Right forelimb (tissue), 1 donor: ENCODE results near the gene LIFR.
"Not testable (repeated sequence)": the region's sequence is repeated elsewhere in the genome, so short reads cannot be mapped to it uniquely, and the experiment has no call there.

Experiments used
- DNase-seq: peaks from one replicate; pipeline ENCODE4 v3.0.0-alpha.2; 2018

LIFR gene

GRCh38 chr5:38579105-38579504 is 22.7 kb upstream of the LIFR start:
- no peak for DNase-seq

DNA sequence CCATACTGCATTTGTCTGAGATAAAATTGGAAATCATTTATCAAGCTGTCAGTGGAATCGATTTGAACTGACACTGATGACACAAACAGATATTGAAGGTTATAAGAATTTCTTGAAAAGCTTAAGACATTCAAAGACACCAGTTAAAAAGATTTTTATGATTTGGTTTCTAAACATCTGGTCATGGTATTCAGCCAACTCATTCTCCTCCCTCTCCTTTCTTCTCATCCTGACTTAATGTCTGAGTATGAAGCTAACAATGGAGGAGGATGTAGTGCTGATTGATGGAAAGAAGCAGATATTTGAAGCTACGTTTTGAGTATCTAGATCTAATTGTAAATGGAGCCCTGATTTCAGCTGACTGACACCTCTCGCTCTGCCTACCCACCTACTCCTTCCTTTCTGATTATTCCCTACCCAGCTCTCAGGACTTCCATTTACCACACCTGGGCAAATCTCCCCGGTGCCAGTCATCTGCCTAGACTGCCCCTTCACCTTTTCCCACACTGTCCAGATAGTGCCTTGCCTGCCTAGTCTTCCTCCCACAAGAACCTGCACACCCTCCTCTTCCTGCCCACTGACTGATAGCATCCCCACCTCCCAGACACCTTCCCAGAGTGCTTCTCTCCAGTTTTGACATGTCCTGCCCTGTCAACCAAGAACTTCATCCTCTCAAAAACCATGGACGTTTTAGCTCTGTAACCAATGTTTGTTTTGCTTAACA is 20.7 kb upstream of the LIFR start:
- DNase-seq, result no peak

- DNase-seq, result no peak
Measured at GRCh38 chr5:38576442-38576841, 20.0 kb upstream of the LIFR start.

GRCh38 chr5:38575476-38575875 is 19.0 kb upstream of the LIFR start:
- no peak for DNase-seq

DNA sequence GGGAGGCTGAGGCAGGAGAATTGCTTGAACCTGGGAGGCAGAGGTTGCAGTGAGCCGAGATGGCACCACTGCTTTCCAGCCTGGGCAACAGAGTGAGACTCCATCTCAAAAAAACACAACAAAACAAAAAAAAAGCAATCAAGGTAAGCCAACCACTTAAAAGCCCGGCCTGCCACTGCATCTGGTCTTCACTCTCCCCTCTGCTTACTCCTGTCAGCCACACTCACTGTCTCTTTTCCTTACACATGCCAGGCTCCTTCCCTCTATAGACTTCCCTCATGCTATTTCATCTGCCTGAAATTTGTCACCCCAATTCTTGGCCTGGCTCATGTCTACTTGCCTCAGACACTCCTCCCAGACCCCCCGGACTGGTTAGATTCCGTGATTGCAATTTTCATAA is 17.6 kb upstream of the LIFR start:
- no peak for DNase-seq

DNA sequence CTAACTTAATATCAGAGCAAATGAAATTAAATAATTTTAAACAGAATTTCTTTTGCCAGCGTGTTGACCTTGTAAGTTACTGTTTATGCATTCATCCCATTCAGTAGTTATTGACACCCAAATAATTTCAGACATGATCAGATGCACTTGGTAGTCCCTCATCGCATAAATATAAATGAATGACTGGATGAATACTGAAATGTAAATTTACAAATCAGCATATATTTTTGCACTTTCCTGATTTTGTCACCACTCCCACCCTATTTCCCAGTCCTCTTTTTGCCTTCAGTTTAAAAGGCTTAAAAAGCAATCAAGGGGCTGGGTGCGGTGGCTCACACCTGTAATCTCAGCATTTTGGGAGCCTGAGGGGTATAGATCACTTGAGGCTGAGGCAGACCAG is 17.1 kb upstream of the LIFR start:
- DNase-seq, result no peak

DNA sequence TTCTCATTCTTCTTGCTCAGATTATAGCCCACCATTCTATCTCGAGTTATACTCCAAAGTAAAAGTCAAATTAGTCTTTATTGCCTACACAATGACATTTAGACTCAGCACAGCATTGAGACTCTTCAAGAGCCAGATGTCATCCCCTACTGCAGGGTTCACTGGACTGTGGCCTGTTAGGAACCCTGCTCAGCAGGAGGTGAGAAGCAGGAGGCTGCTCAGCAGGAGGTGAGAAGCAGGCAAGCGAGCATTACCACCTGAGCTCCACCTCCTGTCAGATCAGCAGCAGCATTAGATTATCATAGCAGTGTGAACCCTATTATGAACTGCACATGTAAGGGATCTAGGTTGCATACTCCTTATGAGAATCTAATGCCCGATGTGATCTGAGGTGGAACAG is 12.7 kb upstream of the LIFR start:
- no peak for DNase-seq

DNA sequence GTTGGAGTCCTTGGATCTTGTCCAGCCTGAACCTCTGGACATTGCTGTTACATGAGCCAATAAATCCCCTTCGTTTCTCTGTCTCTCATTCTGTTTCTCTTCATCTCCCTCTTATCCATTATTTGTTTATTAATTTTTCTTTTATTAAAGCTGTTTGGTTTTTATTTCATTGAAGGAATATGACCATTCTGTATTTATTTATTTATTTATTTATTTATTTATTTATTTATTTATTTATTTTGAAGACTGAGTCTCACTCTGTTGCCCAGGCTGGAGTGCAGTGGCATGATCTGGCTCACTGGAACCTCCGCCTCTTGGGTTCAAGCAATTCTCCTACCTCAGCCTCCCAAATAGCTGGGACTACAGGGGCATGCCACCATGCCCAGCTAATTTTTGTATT is 10.9 kb upstream of the LIFR start:
- DNase-seq, result not testable (repeated sequence)

DNA sequence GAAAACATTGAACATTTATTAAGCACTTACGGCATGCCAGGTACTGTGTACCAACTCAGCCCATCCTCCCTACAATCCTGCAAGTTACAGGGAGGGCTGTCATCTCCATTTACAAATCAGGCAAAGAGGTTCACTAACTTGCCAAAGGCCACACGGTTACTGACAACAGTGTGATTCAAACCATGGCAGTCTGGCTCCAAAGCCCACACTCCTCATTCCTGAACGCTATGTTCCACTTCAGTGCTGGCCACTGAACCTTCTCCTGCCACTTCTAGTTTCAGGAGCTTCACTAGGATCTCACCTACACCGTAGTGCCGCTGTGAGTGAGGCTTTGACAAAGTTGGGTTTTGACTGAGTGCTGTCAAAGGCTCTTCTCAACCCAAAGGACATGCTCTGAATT is 7.2 kb upstream of the LIFR start:
- no peak for DNase-seq

DNA sequence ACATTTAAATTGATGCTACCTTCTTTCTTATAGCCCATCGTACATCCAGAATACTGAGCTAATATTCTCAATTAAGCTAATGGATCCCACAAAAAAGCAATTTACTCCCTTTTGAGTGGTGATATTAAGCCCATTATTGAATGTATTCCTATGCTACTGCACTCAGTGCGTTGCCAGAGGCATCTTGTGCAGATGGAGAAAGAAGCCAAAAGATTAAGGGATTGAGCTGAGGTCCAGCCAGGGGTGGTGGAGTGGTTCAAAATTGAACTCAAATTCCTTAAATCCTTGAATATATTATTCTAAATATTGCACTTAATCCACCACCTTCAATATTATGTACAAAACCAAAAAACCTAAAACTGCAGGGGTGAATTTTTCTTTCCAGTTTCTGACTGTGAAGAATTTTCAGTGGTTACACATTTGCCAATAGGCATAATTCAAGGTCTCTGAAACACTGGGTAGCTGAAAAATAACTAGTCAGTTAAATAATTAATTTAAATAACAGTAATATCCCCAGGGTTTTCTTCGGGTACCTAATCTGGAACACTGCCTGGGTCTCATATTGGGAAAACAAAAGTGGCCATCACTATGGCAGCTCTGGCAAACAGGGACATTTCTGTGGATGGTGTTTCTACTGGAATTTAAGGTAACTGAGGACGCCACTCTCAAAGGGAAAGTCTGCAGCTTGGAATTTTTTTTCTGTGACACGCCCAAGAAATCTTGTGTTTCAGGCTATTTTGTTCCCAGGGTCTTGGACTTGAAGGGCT is 6.2 kb upstream of the LIFR start:
- no peak for DNase-seq

- DNase-seq, result no peak
Measured at GRCh38 chr5:38559428-38559827, 3.0 kb upstream of the LIFR start.

- DNase-seq, result no peak
Measured at GRCh38 chr5:38557792-38558191, 1.3 kb upstream of the LIFR start.

- no peak for DNase-seq
Measured at GRCh38 chr5:38557308-38557710, 863 bp upstream of the LIFR start.

- DNase-seq, result no peak
Measured at GRCh38 chr5:38556088-38556598, 303 bp downstream of the LIFR start.

- DNase-seq, result no peak
Measured at GRCh38 chr5:38555354-38556087, 925 bp downstream of the LIFR start.

GRCh38 chr5:38554861-38555260 is 1.6 kb downstream of the LIFR start:
- no peak for DNase-seq

DNA sequence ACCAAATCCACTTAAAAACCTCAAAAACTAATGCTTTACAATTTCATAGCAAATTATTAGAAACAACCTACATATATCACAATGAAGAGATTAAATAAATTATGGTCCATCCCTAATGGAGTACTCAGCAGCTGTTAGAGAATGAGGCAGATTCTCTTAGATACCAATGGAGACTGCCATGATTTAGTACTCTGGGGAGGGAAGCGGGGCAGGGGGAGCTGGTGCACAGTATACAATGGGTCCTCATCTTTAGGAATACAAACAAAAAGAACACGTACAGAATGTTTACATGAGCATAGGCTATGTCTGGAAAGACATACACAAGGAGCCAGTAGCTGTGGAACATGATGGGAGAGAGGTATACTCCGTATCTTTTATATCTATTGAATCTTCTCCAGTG is 2.0 kb downstream of the LIFR start:
- DNase-seq, result no peak

DNA sequence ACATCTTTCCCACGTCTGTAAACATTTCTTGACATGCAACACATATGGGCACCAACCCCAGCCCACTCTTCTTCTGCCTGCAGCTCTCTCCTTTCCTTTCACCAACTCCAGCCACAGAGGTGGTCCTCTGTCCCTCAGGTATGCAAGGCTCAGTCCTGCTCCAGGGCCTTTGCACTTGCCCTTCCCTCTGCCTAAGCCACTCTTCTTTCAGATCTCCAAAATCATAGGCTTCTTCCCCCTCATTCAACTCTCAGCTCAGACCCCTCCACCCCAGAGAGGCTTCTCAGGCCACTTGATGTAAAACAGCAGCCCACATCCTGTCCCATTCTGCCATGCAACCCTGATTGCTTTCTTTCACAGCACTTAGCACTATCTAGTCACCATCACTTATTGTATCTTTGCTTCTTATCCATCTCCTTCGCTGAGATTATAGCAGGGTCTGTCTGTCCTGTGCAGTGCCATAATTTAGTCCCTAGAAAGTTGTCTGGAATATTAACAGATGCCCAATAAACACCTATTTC is 3.4 kb downstream of the LIFR start:
- DNase-seq, result no peak

- DNase-seq, result no peak
Measured at GRCh38 chr5:38551030-38552017, 5.1 kb downstream of the LIFR start.

DNA sequence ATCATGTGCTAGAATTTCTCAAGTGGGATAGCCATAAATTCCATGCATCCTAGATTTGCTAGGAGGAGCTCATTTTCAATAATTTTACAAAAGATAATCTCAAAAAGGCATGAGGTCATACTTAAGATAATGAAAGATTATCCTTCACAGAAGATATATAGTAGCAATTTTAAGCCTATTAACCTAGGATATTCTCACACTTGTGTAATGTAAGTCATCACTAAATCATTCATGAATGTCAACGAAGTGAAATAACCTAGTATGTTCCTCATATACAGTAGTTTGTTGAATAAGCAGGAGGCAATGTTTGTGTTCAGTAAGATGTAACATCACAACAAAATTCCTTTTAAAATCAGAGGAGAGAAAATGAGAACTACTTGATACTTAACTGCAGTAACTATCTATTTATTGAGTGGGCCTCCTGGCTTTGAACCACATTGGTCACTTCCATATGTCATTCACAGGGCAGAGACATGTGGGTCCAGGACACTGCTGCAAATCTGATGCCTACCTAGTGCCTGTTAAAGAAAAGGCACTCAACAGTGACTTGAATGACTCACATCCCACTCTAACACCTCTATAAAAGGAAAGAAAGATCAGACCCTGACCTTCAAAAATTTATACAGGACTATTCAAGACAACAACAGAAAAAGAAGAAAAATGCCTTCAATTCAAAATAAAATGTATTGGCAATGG is 8.2 kb downstream of the LIFR start:
- no peak for DNase-seq

DNA sequence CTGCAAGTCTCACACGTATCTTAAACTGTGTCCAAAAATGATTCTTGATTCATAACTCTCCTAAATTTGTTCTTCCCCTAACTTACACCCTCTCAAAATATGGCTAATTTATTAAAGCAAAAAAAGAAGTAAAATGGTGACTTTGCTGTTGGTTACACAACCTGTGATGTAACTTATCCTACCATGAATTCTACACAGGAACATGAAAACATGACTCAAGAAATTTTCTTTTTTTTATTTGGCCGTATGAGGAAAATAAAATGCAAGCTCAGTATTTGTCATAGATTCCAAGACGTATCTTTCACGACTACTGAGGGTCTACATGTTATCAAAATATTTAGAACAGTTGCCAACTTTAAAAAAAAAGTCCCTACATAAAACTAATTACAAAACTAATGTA is 9.2 kb downstream of the LIFR start:
- no peak for DNase-seq
